AG09319 (cell line): ENCODE measurements around the gene MGAT4D.
A peak's percentile ranks its signal among the peaks of the same experiment; 100 is the strongest.
"Not testable (repeated sequence)": the region's sequence is repeated elsewhere in the genome, so short reads cannot be mapped to it uniquely, and the experiment has no call there.

ENCODE experiments used
- DNase-seq: peaks from one replicate; pipeline ENCODE4 v3.0.0-alpha.2; 2010; ENCODE audit warnings: low read depth; ENCODE audit errors: extremely low read depth
- CTCF ChIP-seq: IDR thresholded peaks from 2 replicates; pipeline ENCODE4 v1.5.1; 2011; ENCODE audit warnings: low read depth, mild to moderate bottlenecking, inconsistent platforms, low read length, moderate library complexity

MGAT4D gene

GRCh38 chr4:140427919-140428471 lies 70.1 kb downstream of the MGAT4D start:
- no peak for TF ChIP-seq CTCF
- DNase-seq: no peak

- DNase-seq: no peak
- peak; percentile 39 for TF ChIP-seq CTCF
Measured at GRCh38 chr4:140427106-140427918, 70.8 kb downstream of the MGAT4D start, which contains the start of gene CLGN. Gene CLGN, minus strand, starts transcription at chr4:140427648. Its CDS starts 14,570 bp downstream, at chr4:140413078.

- peak; percentile 15 for TF ChIP-seq CTCF
- DNase-seq: no peak
Measured at GRCh38 chr4:140426610-140427105, 71.4 kb downstream of the MGAT4D start.

GRCh38 chr4:140423106-140423505 lies 75.0 kb downstream of the MGAT4D start:
- TF ChIP-seq CTCF: no peak
- DNase-seq: no peak

- not testable (repeated sequence) for DNase-seq
Measured at GRCh38 chr4:140413130-140413969, 84.7 kb downstream of the MGAT4D start.

GRCh38 chr4:140408974-140409373 lies 89.1 kb downstream of the MGAT4D start:
- DNase-seq: no peak
- TF ChIP-seq CTCF: no peak

- TF ChIP-seq CTCF: no peak
Measured at GRCh38 chr4:140406292-140406691, 91.8 kb downstream of the MGAT4D start.

More at GRCh38 chr4:140406292-140406691, 91.8 kb downstream of the MGAT4D start:
- DNase-seq: no peak
